HEK293 (cell line): Measurements from ENCODE around the gene TMEM232.

ENCODE experiments used
- CTCF ChIA-PET: fragments of 350-600 bp; formaldehyde crosslinking; extraction: SDS; loops from one replicate; lab custom pipeline; 2021; ENCODE audit warnings: antibody characterized with exemption; lab: Yijun Ruan, JAX
- POLR2A ChIA-PET: fragments of 300-600 bp; formaldehyde crosslinking; extraction: SDS; loops from one replicate; lab custom pipeline; 2020; ENCODE audit warnings: antibody characterized with exemption, inconsistent platforms; lab: Yijun Ruan, JAX
- H3K27ac ChIP-seq: fragments of 200-500 bp; sonication (Bioruptor generic); 2 replicates; pipeline ENCODE4 v1.5.1; 2014; ENCODE audit warnings: low read depth, low read length, control low read depth, inconsistent platforms; ENCODE audit errors: extremely low read depth
- H3K36me3 ChIP-seq, 2 experiments: fragments of 200-500 bp in 1 of 2; sonication (Bioruptor generic) in 1 of 2; 1 replicate in 1 of 2; 2 replicates in 1 of 2; pipeline ENCODE4 v1.5.1; 2014 to 2017; ENCODE audit warnings: inconsistent platforms in 2 of 2, low read length in 2 of 2; ENCODE audit not compliant: control insufficient read depth in 2 of 2, insufficient read depth in 1 of 2
- H3K4me1 ChIP-seq: fragments of 200-500 bp; sonication (Bioruptor generic); 2 replicates; pipeline ENCODE4 v1.5.1; 2014; ENCODE audit warnings: mild to moderate bottlenecking, low read length, inconsistent platforms; ENCODE audit not compliant: control insufficient read depth, insufficient read depth
- H3K4me3 ChIP-seq: 2 replicates; pipeline ENCODE4 v1.5.1; 2011; ENCODE audit warnings: low read depth, mild to moderate bottlenecking, control low read depth, low read length, moderate library complexity
- H3K9me3 ChIP-seq: fragments of 200-500 bp; sonication (Bioruptor generic); 2 replicates; pipeline ENCODE4 v1.5.1; 2014; ENCODE audit warnings: low read depth, low read length, inconsistent platforms; ENCODE audit not compliant: control insufficient read depth, insufficient read depth
- GFI1B ChIP-seq: fragments of 450-650 bp; formaldehyde crosslinking; IDR thresholded peaks from 2 replicates; pipeline ENCODE4 v1.5.1; 2016; ENCODE audit warnings: missing biosample characterization, missing genetic modification characterization
- KLF7 ChIP-seq: fragments of 450-650 bp; formaldehyde crosslinking; IDR thresholded peaks from 2 replicates; pipeline ENCODE4 v1.5.1; 2016; ENCODE audit warnings: missing biosample characterization, missing genetic modification characterization, borderline replicate concordance
- SCRT2 ChIP-seq: fragments of 450-650 bp; formaldehyde crosslinking; IDR thresholded peaks from 2 replicates; pipeline ENCODE4 v1.5.1; 2016; ENCODE audit warnings: missing biosample characterization, missing genetic modification characterization
- ZBTB48 ChIP-seq: fragments of 450-650 bp; formaldehyde crosslinking; IDR thresholded peaks from 2 replicates; pipeline ENCODE4 v1.5.1; 2016; ENCODE audit warnings: missing biosample characterization, missing genetic modification characterization
- ZBTB7A ChIP-seq: fragments of 450-650 bp; formaldehyde crosslinking; IDR thresholded peaks from 2 replicates; pipeline ENCODE4 v1.5.1; 2016; ENCODE audit warnings: low read depth, missing biosample characterization, missing genetic modification characterization
- ZIC2 ChIP-seq: fragments of 450-650 bp; formaldehyde crosslinking; IDR thresholded peaks from 2 replicates; pipeline ENCODE4 v1.5.1; 2016; ENCODE audit warnings: missing biosample characterization, missing genetic modification characterization
- ZNF140 ChIP-seq: fragments of 450-650 bp; formaldehyde crosslinking; IDR thresholded peaks from 2 replicates; pipeline ENCODE4 v1.5.1; 2016; ENCODE audit warnings: missing biosample characterization, missing genetic modification characterization
- ZNF302 ChIP-seq: fragments of 450-650 bp; formaldehyde crosslinking; IDR thresholded peaks from 2 replicates; pipeline ENCODE4 v1.5.1; 2016; ENCODE audit warnings: missing biosample characterization, missing genetic modification characterization, low read depth
- ZNF335 ChIP-seq: fragments of 450-650 bp; formaldehyde crosslinking; conservative IDR thresholded peaks from 2 replicates; pipeline ENCODE4 v1.5.1; 2016; ENCODE audit warnings: missing biosample characterization, missing genetic modification characterization
- ZNF350 ChIP-seq: fragments of 450-650 bp; formaldehyde crosslinking; IDR thresholded peaks from 2 replicates; pipeline ENCODE4 v1.5.0; 2017; ENCODE audit warnings: missing biosample characterization, mild to moderate bottlenecking, missing genetic modification characterization
- ZNF558 ChIP-seq: fragments of 450-650 bp; formaldehyde crosslinking; IDR thresholded peaks from 2 replicates; pipeline ENCODE4 v1.5.1; 2016; ENCODE audit warnings: missing biosample characterization, missing genetic modification characterization
- ZNF777 ChIP-seq: fragments of 450-650 bp; formaldehyde crosslinking; IDR thresholded peaks from 2 replicates; pipeline ENCODE4 v1.5.1; 2017; ENCODE audit warnings: missing biosample characterization, missing genetic modification characterization, borderline replicate concordance
- ZNF843 ChIP-seq: fragments of 450-650 bp; formaldehyde crosslinking; IDR thresholded peaks from 2 replicates; pipeline ENCODE4 v1.5.1; 2016; ENCODE audit warnings: missing biosample characterization, missing genetic modification characterization
- ZSCAN23 ChIP-seq: fragments of 450-650 bp; formaldehyde crosslinking; IDR thresholded peaks from 2 replicates; pipeline ENCODE4 v1.5.1; 2016; ENCODE audit warnings: missing biosample characterization, missing genetic modification characterization
- TF ChIP-seq, protein P1 (sequence below): fragments of 450-650 bp; formaldehyde crosslinking; IDR thresholded peaks from 2 replicates; pipeline ENCODE4 v1.5.1; 2017; ENCODE audit warnings: missing biosample characterization, missing genetic modification characterization
- TF ChIP-seq, protein P2 (sequence below): fragments of 450-650 bp; formaldehyde crosslinking; IDR thresholded peaks from 2 replicates; pipeline ENCODE4 v1.5.1; 2016; ENCODE audit warnings: missing biosample characterization, missing genetic modification characterization, low read depth
- TF ChIP-seq, protein P3 (sequence below): fragments of 450-650 bp; formaldehyde crosslinking; IDR thresholded peaks from 2 replicates; pipeline ENCODE4 v1.5.1; 2016; ENCODE audit warnings: missing biosample characterization, missing genetic modification characterization
- TF ChIP-seq, protein P4 (sequence below): fragments of 450-650 bp; formaldehyde crosslinking; IDR thresholded peaks from 2 replicates; pipeline ENCODE4 v1.5.1; 2016; ENCODE audit warnings: missing biosample characterization, missing genetic modification characterization

The TMEM232 gene

DNA sequence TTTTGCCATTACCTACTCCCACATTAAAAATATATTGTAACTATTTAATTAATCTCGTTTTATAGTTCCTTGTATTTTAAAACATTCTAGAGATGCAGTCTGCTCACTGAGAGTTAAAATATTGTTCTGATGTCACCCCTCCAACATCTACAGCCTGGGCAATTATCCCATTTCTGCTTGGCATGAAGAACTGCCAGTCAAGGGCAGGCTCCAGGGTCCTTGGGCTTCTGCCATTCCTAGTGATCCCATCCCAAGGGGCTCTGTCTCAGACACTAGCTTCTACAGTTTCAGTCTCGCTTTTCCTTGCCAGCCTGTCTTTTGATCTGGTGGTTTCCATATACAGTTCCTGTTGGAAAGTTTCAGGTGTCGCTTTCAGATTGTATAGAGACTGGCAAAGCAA lies 287.2 kb downstream of the TMEM232 start (continued):
- TF ChIP-seq, protein P1, sequence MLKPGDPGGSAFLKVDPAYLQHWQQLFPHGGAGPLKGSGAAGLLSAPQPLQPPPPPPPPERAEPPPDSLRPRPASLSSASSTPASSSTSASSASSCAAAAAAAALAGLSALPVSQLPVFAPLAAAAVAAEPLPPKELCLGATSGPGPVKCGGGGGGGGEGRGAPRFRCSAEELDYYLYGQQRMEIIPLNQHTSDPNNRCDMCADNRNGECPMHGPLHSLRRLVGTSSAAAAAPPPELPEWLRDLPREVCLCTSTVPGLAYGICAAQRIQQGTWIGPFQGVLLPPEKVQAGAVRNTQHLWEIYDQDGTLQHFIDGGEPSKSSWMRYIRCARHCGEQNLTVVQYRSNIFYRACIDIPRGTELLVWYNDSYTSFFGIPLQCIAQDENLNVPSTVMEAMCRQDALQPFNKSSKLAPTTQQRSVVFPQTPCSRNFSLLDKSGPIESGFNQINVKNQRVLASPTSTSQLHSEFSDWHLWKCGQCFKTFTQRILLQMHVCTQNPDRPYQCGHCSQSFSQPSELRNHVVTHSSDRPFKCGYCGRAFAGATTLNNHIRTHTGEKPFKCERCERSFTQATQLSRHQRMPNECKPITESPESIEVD (tag by site-specific recombination): no peak
- TF ChIP-seq ZNF777 (no peak), ZNF558 (tag by site-specific recombination) (no peak), ZNF140 (tag by site-specific recombination) (no peak), ZIC2 (tag by site-specific recombination) (no peak)

DNA sequence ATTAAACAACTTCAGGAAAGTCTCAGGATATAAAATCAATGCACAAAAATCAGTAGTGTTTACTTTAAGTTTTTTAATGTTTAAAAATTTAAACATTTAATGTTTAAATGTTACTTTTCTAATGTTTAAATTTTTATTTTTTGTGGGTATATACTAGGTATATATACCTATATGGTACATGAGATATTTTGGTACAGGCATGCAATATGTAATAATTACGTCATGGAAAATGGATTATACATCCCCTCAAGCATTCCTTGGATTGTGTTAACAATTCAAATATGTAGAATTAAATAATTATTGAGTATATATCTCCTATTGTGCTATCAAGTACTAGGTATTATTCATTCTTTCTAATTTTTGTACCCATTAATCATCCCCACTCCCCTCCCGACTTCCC lies 291.3 kb downstream of the TMEM232 start:
- Histone ChIP-seq H3K36me3 (no peaks in the 10 kb centered on the region), H3K27ac (no peak overlapping the region), H3K9me3 (no peaks in the 10 kb centered on the region), H3K4me3 (no peak overlapping the region), H3K4me1 (no peaks in the 10 kb centered on the region)
- ChIA-PET POLR2A (no interaction called here), CTCF (no interaction called here)
- TF ChIP-seq, protein P2, sequence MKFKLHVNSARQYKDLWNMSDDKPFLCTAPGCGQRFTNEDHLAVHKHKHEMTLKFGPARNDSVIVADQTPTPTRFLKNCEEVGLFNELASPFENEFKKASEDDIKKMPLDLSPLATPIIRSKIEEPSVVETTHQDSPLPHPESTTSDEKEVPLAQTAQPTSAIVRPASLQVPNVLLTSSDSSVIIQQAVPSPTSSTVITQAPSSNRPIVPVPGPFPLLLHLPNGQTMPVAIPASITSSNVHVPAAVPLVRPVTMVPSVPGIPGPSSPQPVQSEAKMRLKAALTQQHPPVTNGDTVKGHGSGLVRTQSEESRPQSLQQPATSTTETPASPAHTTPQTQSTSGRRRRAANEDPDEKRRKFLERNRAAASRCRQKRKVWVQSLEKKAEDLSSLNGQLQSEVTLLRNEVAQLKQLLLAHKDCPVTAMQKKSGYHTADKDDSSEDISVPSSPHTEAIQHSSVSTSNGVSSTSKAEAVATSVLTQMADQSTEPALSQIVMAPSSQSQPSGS: peak; percentile 66
- no peak for TF ChIP-seq ZNF302
- no peak for TF ChIP-seq ZNF335 (tag by site-specific recombination)

DNA sequence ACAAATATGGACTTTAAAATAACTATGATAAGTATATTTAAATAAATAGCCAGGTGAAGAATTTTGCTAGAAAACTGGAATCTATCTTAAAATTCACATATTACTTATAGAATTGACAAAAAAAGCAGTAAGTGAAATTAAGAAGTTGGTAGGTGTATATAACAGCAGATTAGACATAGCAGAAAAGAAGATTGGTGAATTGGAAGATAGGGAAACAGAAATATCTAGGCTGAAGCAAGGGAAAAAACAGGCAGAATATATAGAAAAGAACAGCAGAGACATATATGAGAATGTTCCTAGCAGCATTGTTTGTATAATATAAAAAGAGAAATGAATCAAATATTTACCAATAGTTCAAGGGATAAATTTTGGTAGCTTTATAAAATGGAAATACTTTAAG lies 294.9 kb downstream of the TMEM232 start:
- Histone ChIP-seq H3K4me3 (no peak overlapping the region), H3K27ac (no peak overlapping the region), H3K4me1 (no peaks in the 10 kb centered on the region), H3K9me3 (no peaks in the 10 kb centered on the region), H3K36me3 (no peaks in the 10 kb centered on the region)
- TF ChIP-seq, protein P3, sequence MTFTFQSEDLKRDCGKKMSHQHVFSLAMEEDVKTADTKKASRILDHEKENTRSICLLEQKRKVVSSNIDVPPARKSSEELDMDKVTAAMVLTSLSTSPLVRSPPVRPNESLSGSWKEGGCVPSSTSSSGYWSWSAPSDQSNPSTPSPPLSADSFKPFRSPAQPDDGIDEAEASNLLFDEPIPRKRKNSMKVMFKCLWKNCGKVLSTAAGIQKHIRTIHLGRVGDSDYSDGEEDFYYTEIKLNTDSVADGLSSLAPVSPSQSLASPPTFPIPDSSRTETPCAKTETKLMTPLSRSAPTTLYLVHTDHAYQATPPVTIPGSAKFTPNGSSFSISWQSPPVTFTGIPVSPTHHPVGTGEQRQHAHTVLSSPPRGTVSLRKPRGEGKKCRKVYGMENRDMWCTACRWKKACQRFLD (tag by site-specific recombination): no peak
- TF ChIP-seq ZNF843 (no peak), ZBTB7A (no peak), ZNF350 (no peak), KLF7 (tag by site-specific recombination) (no peak), ZSCAN23 (no peak), SCRT2 (tag by site-specific recombination) (no peak), GFI1B (tag by site-specific recombination) (no peak), ZBTB48 (no peak)
- TF ChIP-seq, protein P4, sequence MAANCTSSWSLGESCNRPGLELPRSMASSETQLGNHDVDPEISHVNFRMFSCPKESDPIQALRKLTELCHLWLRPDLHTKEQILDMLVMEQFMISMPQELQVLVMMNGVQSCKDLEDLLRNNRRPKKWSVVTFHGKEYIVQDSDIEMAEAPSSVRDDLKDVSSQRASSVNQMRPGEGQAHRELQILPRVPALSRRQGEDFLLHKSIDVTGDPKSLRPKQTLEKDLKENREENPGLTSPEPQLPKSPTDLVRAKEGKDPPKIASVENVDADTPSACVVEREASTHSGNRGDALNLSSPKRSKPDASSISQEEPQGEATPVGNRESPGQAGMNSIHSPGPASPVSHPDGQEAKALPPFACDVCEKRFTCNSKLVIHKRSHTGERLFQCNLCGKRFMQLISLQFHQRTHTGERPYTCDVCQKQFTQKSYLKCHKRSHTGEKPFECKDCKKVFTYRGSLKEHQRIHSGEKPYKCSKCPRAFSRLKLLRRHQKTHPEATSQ (tag by site-specific recombination): no peak
- ChIA-PET POLR2A (no interaction called here), CTCF (interaction anchor here (0.6 kb wide), 1 partner anchor 34 kb away, joined by 3 read pairs; no protein-coding TSS in a partner anchor)
